Regular cardiac myocyte (primary cell): ENCODE measurements around the gene MRGPRX1. TPM values are rescaled to one million over a fixed set of nuclear protein-coding genes. Genes with fewer than 3 reads are reported as not detected.

ENCODE experiments used
- total RNA-seq: library from RNA; depleted of rRNA; stranded (reverse); fragments of >200 nt; gene quantifications from 2 replicates; pipeline ENCODE4 v1.2.3, GENCODE V29; 2014

The MRGPRX1 gene
- total RNA-seq, result not detected in 2 replicates

GRCh38 chr11:18939314-18939713, at the start of gene MRGPRX1:
TSS of gene MRGPRX1 (minus strand) at chr11:18939414. CDS start at chr11:18934784, 4,630 bp downstream.

Other genes with a start within 250 kb of the MRGPRX1 start
- 0.38 and 0.56 TPM in 2 replicates for gene TMEM86A, start 240.6 kb downstream of the MRGPRX1 start, total RNA-seq
- gene IGSF22, start 213.2 kb downstream of the MRGPRX1 start, total RNA-seq, result under 0.01 TPM in 2 replicates
- gene PTPN5, start 147.6 kb downstream of the MRGPRX1 start, total RNA-seq, result under 0.01 and 0.19 TPM in 2 replicates
- not detected in 2 replicates for gene MRGPRX2, start 121.3 kb upstream of the MRGPRX1 start, total RNA-seq
- 16.9 and 26.3 TPM in 2 replicates for gene ZDHHC13, start 177.8 kb upstream of the MRGPRX1 start, total RNA-seq